Transverse colon (tissue), 4 donors: ENCODE data around the gene VAPA. TPM values are rescaled to one million over a fixed set of nuclear protein-coding genes. Genes with fewer than 3 reads are reported as not detected.

Experiments used
- DNase-seq: peaks from one replicate; pipeline ENCODE4 v3.0.0-alpha.2; 2019
- H3K27ac ChIP-seq, 4 donors: fragments of 200-600 bp; sonication (generic); 2 replicates each; pipeline ENCODE4 v1.5.1; 2016 to 2018; ENCODE audit warnings: inconsistent platforms in 4 of 4
- H3K27me3 ChIP-seq: fragments of 200-600 bp; sonication (generic); 2 replicates; pipeline ENCODE4 v1.5.1; 2017; ENCODE audit warnings: inconsistent platforms
- H3K36me3 ChIP-seq, 4 donors: fragments of 200-600 bp; sonication (generic); 2 replicates each; pipeline ENCODE4 v1.5.1; 2017 to 2019; ENCODE audit warnings: inconsistent platforms in 4 of 4
- H3K4me1 ChIP-seq, 4 donors: fragments of 200-600 bp; sonication (generic); 2 replicates each; pipeline ENCODE4 v1.5.1; 2017 to 2020; ENCODE audit warnings: inconsistent platforms in 4 of 4
- H3K4me3 ChIP-seq, 4 donors: fragments of 200-600 bp; sonication (generic); 1 replicate in 1 of 4; 2 replicates in 3 of 4; pipeline versions ENCODE4 v1.5.1 to v1.6.1; 2017 to 2019; ENCODE audit warnings: inconsistent platforms in 4 of 4
- H3K9me3 ChIP-seq, 2 donors: fragments of 200-600 bp; sonication (generic); 2 replicates each; pipeline ENCODE4 v1.5.1; 2017 to 2019; ENCODE audit warnings: inconsistent platforms in 2 of 2
- CTCF ChIP-seq, 5 experiments: fragments of 200-600 bp in 3 of 5; fragments of 450-650 bp in 2 of 5; sonication (generic) in 3 of 5; IDR thresholded peaks; 1 replicate in 2 of 5; 2 replicates in 3 of 5; pipeline ENCODE4 v1.5.1; 2016 to 2017; ENCODE audit warnings: antibody characterized with exemption in 5 of 5, inconsistent platforms in 3 of 5, mild to moderate bottlenecking in 2 of 5, moderate library complexity in 1 of 5
- EP300 ChIP-seq: sonication (generic); formaldehyde crosslinking; IDR thresholded peaks from one replicate; pipeline ENCODE4 v1.6.1; 2017; ENCODE audit warnings: antibody characterized with exemption, low read depth
- POLR2A ChIP-seq: fragments of 450-650 bp; IDR thresholded peaks from one replicate; pipeline ENCODE4 v1.6.1; 2016; ENCODE audit warnings: antibody characterized with exemption, mild to moderate bottlenecking, moderate library complexity
- POLR2AphosphoS5 ChIP-seq, 3 donors: sonication (generic); formaldehyde crosslinking; IDR thresholded peaks; one replicate each; pipeline ENCODE4 v1.6.1; 2016; ENCODE audit warnings: antibody characterized with exemption in 3 of 3
- whole genome bisulfite sequencing, 2 donors: methylation state at CpG; one replicate each; pipeline ENCODE4 v1.1.5; 2018; ENCODE audit warnings: low coverage in 1 of 2; 5-methylcytosine and 5-hydroxymethylcytosine counted together
- in situ Hi-C, 4 donors: fragments of 200-750 bp; cut with MboI; loops; one replicate each; pipeline versions ENCODE4 v1.15.0 to v1.15.1; 2017; ENCODE audit warnings: low sequenced_read_pairs in 3 of 4, low pct_ligation_motif_present in 1 of 4, low pct_unique_long_range_greater_than_20kb in 1 of 4
- intact Hi-C: fragments of 100-400 bp; cut with DNase I; formaldehyde crosslinking; loops from one replicate; pipeline ENCODE4 v1.15.1; 2023; ENCODE audit warnings: low total_unique reads
- total RNA-seq, 4 donors: library from RNA; depleted of rRNA; stranded (reverse); fragments of >200 nt; gene quantifications; one replicate each; pipeline ENCODE4 v1.1.0, GENCODE V29; 2016

Gene VAPA
- total RNA-seq, 4 donors from 2014 or later = 110 to 322 (median 213) TPM

- Histone ChIP-seq H3K27ac (no peak overlapping the region), H3K27me3 (no peaks in the 10 kb centered on the region), H3K4me1 (no peaks in the 10 kb centered on the region), H3K36me3 (no peaks in the 10 kb centered on the region), H3K4me3 (no peak overlapping the region), H3K9me3 (no peaks in the 10 kb centered on the region)
- intact Hi-C loops (no loop called here), in situ Hi-C loops (no loop called here)
- WGBS, 2 donors = 33 to 49% methylated on average over 2 to 12 of the region's 12 CpGs
- DNase-seq = no peak
- TF ChIP-seq POLR2AphosphoS5 (IDR thresholded peaks at IDR 0.05) = no peak
- TF ChIP-seq EP300 = no peak
- no peak for TF ChIP-seq CTCF (IDR thresholded peaks at IDR 0.05)
- TF ChIP-seq POLR2A = no peak
Measured at GRCh38 chr18:9987931-9988330, 74.1 kb downstream of the VAPA start.

DNA sequence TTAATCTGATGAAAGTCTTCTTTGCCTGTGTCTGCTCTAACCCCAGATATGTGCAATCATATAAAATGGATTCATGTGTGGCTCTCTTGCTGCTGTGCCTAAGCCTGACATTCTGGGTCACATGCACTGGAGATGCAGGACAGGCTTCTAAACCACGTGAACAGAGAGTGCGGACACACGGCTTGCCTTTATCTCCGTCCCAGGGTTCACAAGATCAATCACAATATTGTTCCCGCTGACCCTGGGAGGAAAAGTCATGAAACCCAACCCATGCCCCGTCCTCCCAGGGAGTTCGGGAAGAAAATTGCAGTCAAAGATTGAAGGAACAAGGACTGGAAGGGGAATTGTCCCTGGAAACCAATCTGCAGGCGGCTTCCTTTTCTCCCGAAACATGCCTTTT, 74.8 kb downstream of the VAPA start:
- 44 to 82% methylated on average over 2 to 9 of the region's 9 CpGs for WGBS, 2 donors
- no peaks in the 10 kb centered on the region for H3K36me3 ChIP-seq
- no peaks in the 10 kb centered on the region for H3K9me3 ChIP-seq
- no peak overlapping the region for H3K27ac ChIP-seq
- H3K27me3 ChIP-seq = no peaks in the 10 kb centered on the region
- in situ Hi-C loops (no loop called here), intact Hi-C loops (no loop called here)
- no peak overlapping the region for H3K4me3 ChIP-seq
- TF ChIP-seq CTCF (IDR thresholded peaks at IDR 0.05) (no peak), POLR2A (no peak), POLR2AphosphoS5 (IDR thresholded peaks at IDR 0.05) (no peak), EP300 (no peak)
- H3K4me1 ChIP-seq = no peaks in the 10 kb centered on the region
- DNase-seq = no peak

- Histone ChIP-seq H3K9me3 (no peaks in the 10 kb centered on the region), H3K27ac (no peak overlapping the region), H3K4me3 (no peak overlapping the region), H3K36me3 (no peaks in the 10 kb centered on the region), H3K4me1 (no peaks in the 10 kb centered on the region), H3K27me3 (no peaks in the 10 kb centered on the region)
- intact Hi-C loops (no loop called here), in situ Hi-C loops (no loop called here)
- no peak for DNase-seq
- 43 to 59% methylated on average over 1 to 5 of the region's 5 CpGs for WGBS, 2 donors
- TF ChIP-seq EP300 = no peak
- no peak for TF ChIP-seq POLR2AphosphoS5 (IDR thresholded peaks at IDR 0.05)
- no peak for TF ChIP-seq POLR2A
- no peak for TF ChIP-seq CTCF (IDR thresholded peaks at IDR 0.05)
Measured at GRCh38 chr18:9989481-9989880, 75.7 kb downstream of the VAPA start.

DNA sequence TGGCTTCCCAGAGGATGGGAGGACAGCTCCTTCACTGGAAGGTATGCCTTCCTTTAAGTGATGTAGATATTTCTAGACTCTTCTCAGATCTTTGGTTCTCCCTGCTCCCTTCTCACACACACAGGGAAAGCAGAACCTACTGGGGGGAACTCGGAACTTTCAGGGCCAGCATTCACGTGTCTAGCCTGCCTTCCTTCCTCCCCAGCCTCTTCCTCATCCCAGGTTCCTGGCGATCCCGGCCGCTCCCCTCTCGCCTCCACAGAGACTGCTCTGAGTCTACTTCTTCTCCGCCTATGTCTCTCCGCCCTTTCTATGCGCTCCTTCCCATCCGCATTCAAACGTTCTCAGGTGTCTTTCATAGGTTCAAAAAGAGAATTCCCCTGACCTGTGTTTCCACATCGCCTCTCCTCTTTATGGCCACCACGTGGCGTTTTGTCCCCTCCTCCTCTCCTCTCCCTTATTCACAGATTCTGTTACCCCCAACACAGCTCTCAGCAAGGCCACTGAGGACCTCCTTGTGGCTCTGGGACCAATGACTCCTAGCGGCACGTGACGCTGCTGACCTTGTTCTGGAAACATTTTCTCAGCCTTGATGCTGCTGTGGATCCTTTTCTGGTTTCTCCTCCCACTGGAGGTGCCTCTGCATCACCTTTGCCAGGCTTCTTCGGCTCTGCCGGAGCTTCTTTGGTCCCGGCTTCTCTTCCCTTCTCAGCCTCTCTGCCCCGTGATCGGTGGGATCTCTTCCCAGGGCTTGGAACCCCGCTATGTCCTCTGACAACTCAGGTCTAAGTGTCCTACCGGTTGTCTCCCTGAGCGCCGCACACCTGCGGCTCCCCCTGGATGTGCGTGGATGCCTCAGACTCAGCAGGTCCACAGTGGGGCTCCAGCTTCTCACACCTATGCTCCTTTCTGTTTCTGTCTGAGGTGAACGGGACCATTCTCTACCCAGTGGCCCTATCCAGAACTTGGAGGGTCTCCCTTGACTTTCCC, 77.5 kb downstream of the VAPA start:
- H3K4me3 ChIP-seq = no peak overlapping the region
- no peak for TF ChIP-seq EP300
- TF ChIP-seq POLR2AphosphoS5 (IDR thresholded peaks at IDR 0.05) = no peak
- TF ChIP-seq POLR2A = no peak
- TF ChIP-seq CTCF (IDR thresholded peaks at IDR 0.05) = no peak
- H3K27me3 ChIP-seq = no peaks in the 10 kb centered on the region
- no peaks in the 10 kb centered on the region for H3K36me3 ChIP-seq
- H3K4me1 ChIP-seq = no peaks in the 10 kb centered on the region
- no peak for DNase-seq
- in situ Hi-C loops (no loop called here), intact Hi-C loops (no loop called here)
- no peak overlapping the region for H3K27ac ChIP-seq
- no peaks in the 10 kb centered on the region for H3K9me3 ChIP-seq
- 86 to 88% methylated on average over 18 to 29 of the region's 29 CpGs for WGBS, 2 donors
